Panc1 (cell line): Measurements from ENCODE around the gene SYN1.

Experiments used
- CTCF ChIP-seq: fragments of 450-650 bp; IDR thresholded peaks from 2 replicates; pipeline ENCODE4 v1.5.1; 2017; ENCODE audit warnings: mild to moderate bottlenecking
- POLR2AphosphoS5 ChIP-seq: IDR thresholded peaks from 2 replicates; pipeline ENCODE4 v1.6.1; 2012; ENCODE audit warnings: mild to moderate bottlenecking, low read depth, low read length, moderate library complexity
- REST ChIP-seq, 2 experiments: IDR thresholded peaks; 2 replicates each; pipeline ENCODE4 v1.6.1; 2011 to 2012; ENCODE audit warnings: low read depth in 2 of 2, control low read depth in 1 of 2, low read length in 1 of 2, mild to moderate bottlenecking in 1 of 2, moderate library complexity in 1 of 2; ENCODE audit not compliant: insufficient read depth in 1 of 2
- TCF7L2 ChIP-seq: IDR thresholded peaks from 2 replicates; pipeline ENCODE4 v1.6.1; 2011; ENCODE audit warnings: mild to moderate bottlenecking, low read depth, low read length, inconsistent platforms

GRCh38 chrX:47523713-47524166, 95.9 kb downstream of the SYN1 start:
- no peak for TF ChIP-seq POLR2AphosphoS5
- no peak for TF ChIP-seq CTCF
- no peak for TF ChIP-seq TCF7L2
- TF ChIP-seq REST (IDR thresholded peaks at IDR 0.05; ENCODE audit: insufficient read depth in 1 of 2, low read depth in 2 of 2, low read length in 1 of 2) = no peak
